Heart right ventricle (tissue), 16 donors: ENCODE data around the gene EFNA4. TPM values are rescaled to one million over a fixed set of nuclear protein-coding genes. Genes with fewer than 3 reads are reported as not detected.

Source experiments
- ATAC-seq, 8 donors: fragments of 200-7000 bp; cut with Tn5 transposase; one replicate each; pipeline ENCODE4 v1.9.1; 2020; ENCODE audit warnings: mild to moderate bottlenecking in 8 of 8, moderate library complexity in 8 of 8, moderate number of reproducible peaks in 1 of 8
- DNase-seq, 2 donors: peaks; one replicate each; pipeline ENCODE4 v3.0.0-alpha.2; 2020
- H3K27ac ChIP-seq, 10 donors: fragments of 200-600 bp; sonication (generic) in 2 of 10; one replicate each; pipeline versions ENCODE4 v1.5.0 to v1.8.0; 2020 to 2022; ENCODE audit warnings: mild to moderate bottlenecking in 3 of 10
- H3K27me3 ChIP-seq, 7 donors: fragments of 200-600 bp; one replicate each; pipeline ENCODE4 v1.8.0; 2021 to 2022; ENCODE audit warnings: mild to moderate bottlenecking in 2 of 7
- H3K36me3 ChIP-seq, 9 donors: fragments of 200-600 bp; sonication (generic) in 1 of 9; one replicate each; pipeline versions ENCODE4 v1.5.0 to v1.8.0; 2020 to 2022; ENCODE audit warnings: mild to moderate bottlenecking in 2 of 9
- H3K4me1 ChIP-seq, 9 donors: fragments of 200-600 bp; sonication (generic) in 1 of 9; one replicate each; pipeline versions ENCODE4 v1.5.0 to v1.8.0; 2020 to 2022; ENCODE audit warnings: mild to moderate bottlenecking in 4 of 9
- H3K4me3 ChIP-seq, 10 donors: fragments of 200-600 bp; sonication (generic) in 2 of 10; one replicate each; pipeline versions ENCODE4 v1.5.0 to v1.8.0; 2020 to 2022; ENCODE audit warnings: mild to moderate bottlenecking in 7 of 10, moderate library complexity in 2 of 10
- H3K9me3 ChIP-seq, 11 donors: fragments of 200-600 bp in 10 of 11; sonication (generic) in 2 of 11; one replicate each; pipeline versions ENCODE4 v1.5.0 to v1.8.0; 2013 to 2022; ENCODE audit warnings: mild to moderate bottlenecking in 2 of 11, control low read depth in 1 of 11, moderate library complexity in 1 of 11
- WGBS, 2 donors: extraction: QIAGEN DNeasy Blood & Tissue Kit; methylation state at CpG; one replicate each; pipeline ENCODE4 v1.1.7; 2013; ENCODE audit warnings: inconsistent platforms in 1 of 2; 5-methylcytosine and 5-hydroxymethylcytosine counted together
- intact Hi-C, 10 donors: fragments of 100-400 bp; cut with DNase I; formaldehyde crosslinking; loops; one replicate each; pipeline versions ENCODE4 v1.11.1 to v1.14.2; 2022
- polyA plus RNA-seq, 2 donors: library from polyadenylated mRNA; stranded (reverse); fragments of 200-250 nt; gene quantifications; one replicate each; pipeline ENCODE4 v1.2.3, GENCODE V29; 2013
- total RNA-seq, 10 donors: library from RNA; stranded (reverse); fragmentation: NEBNext Ultra II Directional in 3 of 10; extraction: Animal tissue kit (Norgen Biotek cat#: 25700) in 3 of 10; gene quantifications; one replicate each; pipeline versions ENCODE4 v1.2.1 to v1.2.4, GENCODE V29; 2021 to 2023
- TF ChIP-seq, protein P1 (sequence below), 9 donors: fragments of 200-600 bp; sonication (generic) in 2 of 9; IDR thresholded peaks; one replicate each; pipeline versions ENCODE4 v1.5.0 to v1.8.0; 2021 to 2022; ENCODE audit warnings: antibody characterized with exemption in 9 of 9, mild to moderate bottlenecking in 5 of 9, moderate library complexity in 1 of 9
- donor health status: Arrhythmogenic right ventricular cardiomyopathy.
- donor health status: ischemic (EF 13 %, LVEDD 7.1; RV severe dilation, severe dysfunction).
- donor health status: healthy with polysubstance abuse.
- donor health status: DM: no; HTN: yes; CAD: no.
- donor health status: DM: no; HTN: no; CAD: no.
- donor health status: ischemic (EF 25% LVEDD 6.9; RV normal size, moderate dysfunction).
- donor health status: ischemic (EF 25% LVEDD 5.7; RV mildly dilated, moderate dysfunction).
- donor health status: healthy.
- donor health status: DM: yes; HTN: yes; CAD: no.
- donor health status: Ischemic cardiomyopathy.
- donor health status: ischemic (EF 35%, LVEDD 5.7; RV mildly dilated, moderate dysfunction).
- donor health status: nonischemic (EF 11% LVEDD 7.7; RV severe dilation, severe dysfunction).
- donor health status: DM: yes; HTN: yes; CAD: no.
- donor health status: PGD.
- donor health status: ischemic (EF 29% LVEDD 5.4; RV normal size, mild dysfunction).
- donor health status: nonischemic (EF 23%, LVEDD 6.1; RV moderate dilation, normal function).

Gene EFNA4
- total and polyA plus RNA-seq, 12 donors: 0.49 to 5.4 (median 1.9) TPM

GRCh38 chr1:155085504-155086127 lies 22.1 kb downstream of the EFNA4 start:
- ATAC-seq: peak in 7 of 8 donors; percentile 5 to 35 (median 17)
- Histone ChIP-seq H3K36me3 (no peaks in the 10 kb centered on the region), H3K4me3 (peak overlapping the region; percentile 33 to 82 (median 72)), H3K9me3 (no peaks in the 10 kb centered on the region), H3K27me3 (peaks cover 29 to 39% (median 39%) of the 10 kb centered on the region in 7 donors), H3K27ac (peak overlapping the region; percentile 67 to 92 (median 88)), H3K4me1 (peaks cover 16 to 55% (median 42%) of the 10 kb centered on the region in 9 donors)
- 2% methylated on average over 30 to 31 of the region's 32 CpGs for WGBS, 2 donors
- TF ChIP-seq, protein P1, sequence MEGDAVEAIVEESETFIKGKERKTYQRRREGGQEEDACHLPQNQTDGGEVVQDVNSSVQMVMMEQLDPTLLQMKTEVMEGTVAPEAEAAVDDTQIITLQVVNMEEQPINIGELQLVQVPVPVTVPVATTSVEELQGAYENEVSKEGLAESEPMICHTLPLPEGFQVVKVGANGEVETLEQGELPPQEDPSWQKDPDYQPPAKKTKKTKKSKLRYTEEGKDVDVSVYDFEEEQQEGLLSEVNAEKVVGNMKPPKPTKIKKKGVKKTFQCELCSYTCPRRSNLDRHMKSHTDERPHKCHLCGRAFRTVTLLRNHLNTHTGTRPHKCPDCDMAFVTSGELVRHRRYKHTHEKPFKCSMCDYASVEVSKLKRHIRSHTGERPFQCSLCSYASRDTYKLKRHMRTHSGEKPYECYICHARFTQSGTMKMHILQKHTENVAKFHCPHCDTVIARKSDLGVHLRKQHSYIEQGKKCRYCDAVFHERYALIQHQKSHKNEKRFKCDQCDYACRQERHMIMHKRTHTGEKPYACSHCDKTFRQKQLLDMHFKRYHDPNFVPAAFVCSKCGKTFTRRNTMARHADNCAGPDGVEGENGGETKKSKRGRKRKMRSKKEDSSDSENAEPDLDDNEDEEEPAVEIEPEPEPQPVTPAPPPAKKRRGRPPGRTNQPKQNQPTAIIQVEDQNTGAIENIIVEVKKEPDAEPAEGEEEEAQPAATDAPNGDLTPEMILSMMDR (IDR thresholded peaks at IDR 0.05): no peak
- intact Hi-C loops: loop anchor here in 5 of 10 donors (2.0 to 10.0 kb wide), 6 partner anchors 23 to 531 kb away; partner anchors contain the start of genes ADAM15 (in 1 of the 5), EFNA4 (in 1 of the 5), SLC50A1 (in 1 of the 5) and UBE2Q1 (in 1 of the 5)
- DNase-seq: peak; percentile 49 to 65

- Histone ChIP-seq H3K4me1 (peaks cover 12 to 51% (median 38%) of the 10 kb centered on the region in 9 donors), H3K9me3 (no peaks in the 10 kb centered on the region), H3K36me3 (no peaks in the 10 kb centered on the region), H3K27ac (peak overlapping the region in 2 of 10 donors; percentile 88 to 89), H3K27me3 (peaks cover 22 to 33% (median 33%) of the 10 kb centered on the region in 7 donors), H3K4me3 (peak overlapping the region in 7 of 10 donors; percentile 61 to 78 (median 72))
- intact Hi-C loops: loop anchor here in 2 of 10 donors (2.0 to 10.0 kb wide), 3 partner anchors 43 to 531 kb away; partner anchors contain the start of genes SLC50A1 (in 1 of the 2) and UBE2Q1 (in 1 of the 2)
- TF ChIP-seq, protein P1 (IDR thresholded peaks at IDR 0.05): peak; percentile 95 to 99 (median 97)
- peak; percentile 60 to 74 for DNase-seq
- peak; percentile 5 to 41 (median 24) for ATAC-seq
- WGBS, 2 donors: 20 to 21% methylated on average over 21 to 24 of the region's 24 CpGs
These were observed 22.7 kb downstream of the EFNA4 start for GRCh38 chr1:155086128-155086741.

DNA sequence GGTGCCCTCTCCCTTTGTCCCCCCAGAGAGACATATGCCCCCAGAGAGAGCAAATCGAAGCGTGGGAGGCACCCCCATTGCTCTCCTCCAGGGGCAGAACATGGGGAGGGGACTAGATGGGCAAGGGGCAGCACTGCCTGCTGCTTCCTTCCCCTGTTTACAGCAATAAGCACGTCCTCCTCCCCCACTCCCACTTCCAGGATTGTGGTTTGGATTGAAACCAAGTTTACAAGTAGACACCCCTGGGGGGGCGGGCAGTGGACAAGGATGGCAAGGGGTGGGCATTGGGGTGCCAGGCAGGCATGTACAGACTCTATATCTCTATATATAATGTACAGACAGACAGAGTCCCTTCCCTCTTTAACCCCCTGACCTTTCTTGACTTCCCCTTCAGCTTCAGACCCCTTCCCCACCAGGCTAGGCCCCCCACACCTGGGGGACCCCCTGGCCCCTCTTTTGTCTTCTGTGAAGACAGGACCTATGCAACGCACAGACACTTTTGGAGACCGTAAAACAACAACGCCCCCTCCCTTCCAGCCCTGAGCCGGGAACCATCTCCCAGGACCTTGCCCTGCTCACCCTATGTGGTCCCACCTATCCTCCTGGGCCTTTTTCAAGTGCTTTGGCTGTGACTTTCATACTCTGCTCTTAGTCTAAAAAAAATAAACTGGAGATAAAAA lies 23.5 kb downstream of the EFNA4 start:
- H3K36me3 ChIP-seq: no peaks in the 10 kb centered on the region
- no peaks in the 10 kb centered on the region for H3K9me3 ChIP-seq
- intact Hi-C loops: loop anchor here in 2 of 10 donors (2.0 to 10.0 kb wide), 3 partner anchors 42 to 532 kb away; partner anchors contain the start of genes SLC50A1 (in 1 of the 2) and UBE2Q1 (in 1 of the 2)
- 69 to 72% methylated on average over 8 of the region's 8 CpGs for WGBS, 2 donors
- no peak for DNase-seq
- H3K4me3 ChIP-seq: no peak overlapping the region
- ATAC-seq: no peak
- H3K4me1 ChIP-seq: peaks cover 9 to 49% (median 36%) of the 10 kb centered on the region in 9 donors
- no peak overlapping the region for H3K27ac ChIP-seq
- peaks cover 19 to 25% (median 25%) of the 10 kb centered on the region in 7 donors for H3K27me3 ChIP-seq
- TF ChIP-seq, protein P1 (IDR thresholded peaks at IDR 0.05): peak in 1 of 9 donors; percentile 19
